Parathyroid adenoma (tissue), 2 donors: ENCODE measurements around the gene PLEKHM3.

ENCODE experiments used
- H2AFZ ChIP-seq: fragments of 300-600 bp; sonication (generic); one replicate; pipeline ENCODE4 v1.7.0; 2017; ENCODE audit warnings: antibody characterized with exemption, mild to moderate bottlenecking
- H3K27ac ChIP-seq: fragments of 300-600 bp; sonication (generic); one replicate; pipeline ENCODE4 v1.7.0; 2017
- H3K27me3 ChIP-seq: fragments of 300-600 bp; sonication (generic); one replicate; pipeline ENCODE4 v1.7.0; 2017; ENCODE audit warnings: low read length; ENCODE audit not compliant: control insufficient read depth, insufficient read depth
- H3K36me3 ChIP-seq: fragments of 300-600 bp; sonication (generic); one replicate; pipeline ENCODE4 v1.7.0; 2017; ENCODE audit warnings: low read length; ENCODE audit not compliant: control insufficient read depth, insufficient read depth
- H3K4me1 ChIP-seq: fragments of 300-600 bp; sonication (generic); one replicate; pipeline ENCODE4 v1.7.0; 2017; ENCODE audit warnings: control low read depth
- H3K4me2 ChIP-seq: fragments of 300-600 bp; sonication (generic); one replicate; pipeline ENCODE4 v1.7.0; 2017; ENCODE audit warnings: low read length
- H3K4me3 ChIP-seq: fragments of 300-600 bp; sonication (generic); one replicate; pipeline ENCODE4 v1.7.0; 2017; ENCODE audit warnings: low read depth, low read length
- H3K79me2 ChIP-seq: fragments of 300-600 bp; sonication (generic); one replicate; pipeline ENCODE4 v1.7.0; 2017; ENCODE audit warnings: control low read depth
- H3K9ac ChIP-seq: fragments of 300-600 bp; sonication (generic); one replicate; pipeline ENCODE4 v1.7.0; 2017; ENCODE audit warnings: mild to moderate bottlenecking
- H3K9me3 ChIP-seq: fragments of 300-600 bp; sonication (generic); one replicate; pipeline ENCODE4 v1.7.0; 2017; ENCODE audit warnings: low read length; ENCODE audit not compliant: control insufficient read depth
- CTCF ChIP-seq: fragments of 300-600 bp; sonication (generic); IDR thresholded peaks from one replicate; pipeline ENCODE4 v1.7.0; 2017; ENCODE audit warnings: antibody characterized with exemption, mild to moderate bottlenecking
- donor health status: primary hyperparathyroidism.

Gene PLEKHM3

DNA sequence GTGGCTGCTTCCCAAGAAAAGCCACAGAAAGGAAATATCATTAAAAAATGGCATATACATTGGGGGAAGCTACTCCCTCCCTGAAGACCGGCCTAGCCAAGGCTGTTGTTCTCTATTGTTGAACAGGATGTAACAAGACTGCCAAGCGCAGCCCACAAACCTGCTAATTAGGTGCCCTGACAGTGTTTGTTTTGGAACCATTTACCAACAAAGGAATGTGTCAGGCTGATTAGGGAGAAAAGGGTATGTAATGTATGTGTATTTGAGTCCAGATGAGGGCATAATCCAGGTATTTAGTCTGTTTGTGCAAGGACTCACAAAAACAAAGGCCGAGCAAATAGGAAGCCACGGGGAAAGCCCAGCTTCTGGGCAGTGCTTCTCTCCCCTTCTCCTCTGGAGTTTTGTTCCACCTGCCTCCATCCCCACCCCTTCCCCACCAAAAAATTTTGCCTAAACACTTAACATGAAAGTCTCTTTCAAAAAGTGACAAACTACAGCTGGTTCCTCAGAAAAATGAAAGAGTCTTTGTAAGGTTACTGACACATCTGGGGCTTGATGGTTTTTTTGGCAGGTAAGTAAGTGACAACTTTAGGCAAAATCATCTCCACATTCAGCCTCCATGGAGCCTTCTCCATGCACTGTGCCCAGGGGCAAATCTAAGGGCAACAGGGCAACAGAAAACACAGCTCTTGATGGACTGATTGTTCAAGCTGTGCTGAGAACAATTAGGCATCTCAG, 177.4 kb downstream of the PLEKHM3 start:
- no peak for TF ChIP-seq CTCF
- no peaks in the 10 kb centered on the region for H3K4me1 ChIP-seq
- H3K4me2 ChIP-seq: no peak overlapping the region
- H3K27ac ChIP-seq: peak overlapping the region; percentile 4
- no peak overlapping the region for H2AFZ ChIP-seq
- H3K9ac ChIP-seq: no peak overlapping the region
- no peaks in the 10 kb centered on the region for H3K79me2 ChIP-seq
- H3K9me3 ChIP-seq: no peaks in the 10 kb centered on the region
- H3K27me3 ChIP-seq: no peaks in the 10 kb centered on the region
- H3K36me3 ChIP-seq: no peaks in the 10 kb centered on the region
- no peak overlapping the region for H3K4me3 ChIP-seq

DNA sequence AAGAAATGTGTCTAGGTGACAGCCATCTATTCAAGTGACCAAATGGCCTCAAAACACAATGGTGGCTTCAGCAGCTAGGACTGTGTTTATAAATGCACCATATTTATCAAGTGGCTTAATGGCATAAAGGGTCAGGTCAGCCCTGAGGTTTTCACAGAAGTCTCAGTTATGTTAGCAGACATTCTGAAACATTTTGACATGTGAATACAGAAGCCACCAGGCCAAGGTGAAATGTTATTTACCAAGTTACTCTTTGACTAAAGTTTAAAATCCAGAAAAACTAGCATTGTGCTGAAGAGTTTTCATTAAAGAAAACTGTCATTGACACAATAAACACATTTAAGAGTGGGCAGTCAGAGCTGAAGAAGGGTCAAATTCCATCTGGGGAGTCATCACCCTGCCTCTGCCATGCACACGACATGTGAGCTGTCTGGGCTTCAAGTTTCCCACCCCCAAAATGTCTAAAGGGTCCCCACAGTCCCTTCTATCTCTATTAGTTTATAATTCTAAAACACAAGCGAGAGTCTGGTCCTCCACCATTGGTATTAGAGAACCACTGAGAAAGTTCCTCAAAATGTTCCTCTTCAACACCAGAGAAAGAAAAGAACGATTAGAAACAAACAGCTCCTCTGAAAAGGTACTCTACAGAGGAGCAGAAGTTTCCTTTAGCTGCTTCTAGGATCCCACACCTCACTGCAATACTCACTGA, 178.1 kb downstream of the PLEKHM3 start:
- Histone ChIP-seq H3K27me3 (no peaks in the 10 kb centered on the region), H3K4me3 (no peak overlapping the region), H2AFZ (no peak overlapping the region), H3K9ac (no peak overlapping the region), H3K4me1 (no peaks in the 10 kb centered on the region), H3K27ac (peak overlapping the region; percentile 4), H3K9me3 (no peaks in the 10 kb centered on the region), H3K4me2 (no peak overlapping the region), H3K36me3 (no peaks in the 10 kb centered on the region), H3K79me2 (no peaks in the 10 kb centered on the region)
- TF ChIP-seq CTCF: no peak

DNA sequence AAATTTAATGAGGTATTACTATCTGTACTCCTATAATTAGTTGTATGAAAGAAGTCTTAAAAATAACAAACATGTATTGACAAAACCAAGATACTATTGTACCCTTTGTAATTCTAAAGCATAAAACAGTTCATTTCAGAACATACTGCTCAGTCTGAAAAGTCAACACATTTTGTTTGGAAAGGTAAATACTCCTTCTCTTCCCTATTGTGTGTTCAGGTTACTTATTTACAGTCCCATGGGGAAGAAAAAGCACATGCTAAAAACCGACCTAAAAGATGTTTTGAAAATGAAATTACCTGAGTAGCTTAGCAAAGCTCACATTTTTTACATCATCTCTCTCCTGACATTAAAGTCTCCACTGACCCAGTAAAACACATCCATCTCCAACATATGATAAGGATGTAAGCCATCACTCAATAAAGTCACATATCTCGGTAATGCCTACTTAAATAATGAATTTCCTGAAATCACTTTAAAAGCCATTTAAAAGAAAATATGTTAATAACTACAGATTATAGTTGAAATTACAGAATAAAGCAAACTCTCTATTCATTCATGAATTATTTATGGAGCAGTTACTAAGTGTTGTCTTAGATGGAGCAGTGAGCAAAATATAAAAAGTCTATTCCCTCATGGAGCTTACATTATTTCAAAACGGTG, 180.0 kb downstream of the PLEKHM3 start:
- no peak overlapping the region for H3K4me2 ChIP-seq
- no peak overlapping the region for H3K27ac ChIP-seq
- H3K4me3 ChIP-seq: no peak overlapping the region
- H2AFZ ChIP-seq: no peak overlapping the region
- no peaks in the 10 kb centered on the region for H3K79me2 ChIP-seq
- H3K36me3 ChIP-seq: no peaks in the 10 kb centered on the region
- no peak overlapping the region for H3K9ac ChIP-seq
- H3K9me3 ChIP-seq: no peaks in the 10 kb centered on the region
- no peaks in the 10 kb centered on the region for H3K27me3 ChIP-seq
- no peaks in the 10 kb centered on the region for H3K4me1 ChIP-seq
- TF ChIP-seq CTCF: no peak

DNA sequence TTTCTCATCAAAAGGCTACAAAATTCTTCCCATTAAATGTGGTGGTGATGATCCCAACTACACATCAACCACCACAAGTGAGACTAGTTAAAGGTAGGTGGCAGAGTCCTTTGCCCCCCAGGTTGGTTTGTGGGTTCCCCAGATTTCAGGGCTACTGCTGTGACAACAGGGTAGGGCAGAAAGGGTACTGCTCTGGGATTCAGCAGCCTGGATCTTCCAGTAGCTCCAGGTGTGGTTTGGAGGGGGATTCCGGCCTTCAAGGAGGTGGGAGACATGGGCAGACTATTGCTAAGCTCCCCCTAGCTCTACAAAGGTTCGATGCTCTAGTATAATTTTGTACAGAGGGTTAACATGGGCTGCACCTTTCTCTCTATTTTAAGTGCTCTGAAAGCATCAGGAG, 180.7 kb downstream of the PLEKHM3 start:
- Histone ChIP-seq H3K27me3 (no peaks in the 10 kb centered on the region), H3K79me2 (no peaks in the 10 kb centered on the region), H3K4me3 (no peak overlapping the region), H3K9me3 (no peaks in the 10 kb centered on the region), H3K9ac (no peak overlapping the region), H3K27ac (no peak overlapping the region), H2AFZ (no peak overlapping the region), H3K4me2 (no peak overlapping the region), H3K4me1 (no peaks in the 10 kb centered on the region), H3K36me3 (no peaks in the 10 kb centered on the region)
- no peak for TF ChIP-seq CTCF
